Smooth muscle cell of the brain vasculature (primary cell): ENCODE data around the gene SLC6A6.

Source experiments
- DNase-seq: peaks from one replicate; pipeline ENCODE4 v3.0.0-alpha.2; 2012; ENCODE audit warnings: low read depth, low spot score

SLC6A6 gene

DNA sequence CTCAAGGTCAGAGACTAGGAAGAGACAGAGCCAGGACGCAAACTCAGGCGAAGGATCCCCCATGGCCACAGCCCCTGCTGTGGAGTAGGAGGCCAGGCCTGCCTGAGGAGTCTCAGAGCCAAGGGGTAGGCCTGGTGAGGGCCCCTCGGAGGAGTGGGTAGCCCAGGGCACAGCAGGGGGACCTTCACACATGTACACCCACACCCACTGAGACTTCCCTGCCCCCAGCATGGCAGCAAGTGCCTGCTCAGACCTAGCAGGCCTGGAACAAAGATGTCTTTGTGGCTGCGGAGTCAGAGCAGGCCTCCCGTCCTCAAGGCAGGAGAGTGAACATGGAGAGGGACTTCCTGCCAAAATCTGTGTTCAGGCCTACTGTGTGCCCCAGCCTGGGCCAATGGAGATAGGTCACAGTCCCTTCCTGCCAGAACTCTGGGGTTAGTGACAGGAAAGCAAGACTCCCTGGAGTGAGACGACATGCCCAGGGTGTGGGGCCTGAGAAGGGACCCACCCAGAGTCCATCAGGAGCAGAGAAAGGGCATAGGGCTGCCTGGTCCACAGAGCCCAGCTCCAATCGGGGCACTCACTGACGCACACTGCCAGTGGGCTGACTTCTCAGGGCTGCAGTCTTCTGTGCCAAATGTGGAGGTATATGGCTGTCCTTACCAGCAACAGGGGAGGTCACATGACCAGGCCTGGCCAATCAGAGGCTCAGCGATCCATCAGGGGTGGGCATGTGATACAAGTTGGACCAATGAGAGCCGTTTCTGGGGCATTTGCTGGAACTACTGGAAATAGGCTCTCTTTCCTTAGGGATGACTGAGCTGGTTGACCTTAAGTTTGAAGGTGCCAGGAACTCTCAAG lies 135.4 kb downstream of the SLC6A6 start:
- no peak for DNase-seq

DNA sequence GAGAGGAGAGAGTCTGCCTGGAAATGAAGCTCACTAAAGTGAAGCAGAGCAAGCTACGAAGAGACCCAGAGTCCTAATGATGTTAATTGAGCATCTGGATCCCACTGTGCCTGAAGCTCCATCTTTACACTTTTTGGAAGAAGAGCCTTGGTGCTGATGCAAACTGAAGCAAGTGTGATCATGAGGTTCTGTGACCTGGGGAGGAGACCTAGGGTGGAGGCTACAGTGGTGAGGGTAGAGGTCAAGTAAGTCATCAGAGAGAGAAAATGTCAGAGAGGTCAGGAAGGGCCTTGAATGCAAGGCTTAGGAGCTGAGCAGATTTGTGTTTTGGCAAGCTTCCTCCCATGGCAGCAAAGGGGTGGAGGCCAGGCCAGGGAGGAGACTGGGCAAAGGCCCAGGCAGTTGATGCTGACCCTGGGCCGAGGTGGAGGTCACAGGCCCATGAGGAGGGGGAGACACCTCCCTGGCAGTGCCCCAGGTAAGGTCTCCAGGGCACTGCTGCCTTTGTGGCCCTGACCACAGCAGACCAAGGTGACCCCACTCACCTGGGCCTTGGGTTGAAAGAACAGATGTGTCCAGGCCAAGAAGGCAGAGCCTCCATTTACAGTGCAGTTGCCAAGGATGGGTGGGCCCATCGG lies 136.2 kb downstream of the SLC6A6 start:
- no peak for DNase-seq
